ENCODE results near the gene SLC12A4.
"Not testable (repeated sequence)": the region's sequence is repeated elsewhere in the genome, so short reads cannot be mapped to it uniquely, and the experiment has no call there.

The SLC12A4 gene

DNA sequence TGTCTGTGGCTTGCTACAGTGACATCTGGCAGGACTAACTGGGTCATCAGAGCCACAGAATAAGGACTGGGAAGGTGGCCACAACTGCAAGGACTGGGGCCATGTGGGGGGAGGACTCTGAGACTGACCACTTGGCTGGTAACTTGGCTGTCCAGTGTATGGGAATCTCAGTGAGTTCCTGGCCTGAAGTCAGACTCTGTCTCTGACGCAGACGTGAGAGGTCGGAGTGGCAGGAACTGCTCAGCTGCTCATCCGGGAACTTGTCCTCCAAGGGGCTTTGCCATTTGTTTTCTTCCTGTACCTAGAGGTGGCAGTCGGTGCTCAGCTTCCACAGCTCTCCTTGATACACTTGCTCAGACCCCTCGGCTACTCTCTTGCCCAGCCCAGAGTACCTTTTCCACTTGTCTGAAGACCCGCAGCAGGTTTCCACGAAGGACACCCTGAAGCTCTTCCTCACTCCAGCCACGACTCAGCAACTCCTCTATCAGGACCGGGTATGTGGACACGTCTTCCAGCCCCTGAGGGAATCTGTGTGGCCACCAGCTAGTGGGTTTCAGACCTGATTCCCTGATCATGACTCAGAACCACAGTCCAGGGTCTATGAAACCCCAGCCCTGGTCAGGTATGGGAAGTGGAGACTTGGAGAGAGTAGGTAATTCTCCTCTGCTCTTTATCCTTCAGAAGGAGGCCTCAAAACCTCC, 19.2 kb upstream of the SLC12A4 start:
- no peak for DNase-seq (ENCODE audit: low spot score)

- no peak for DNase-seq (ENCODE audit: low spot score)
Observed at GRCh38 chr16:67986949-67987348, 18.5 kb upstream of the SLC12A4 start.

- DNase-seq (ENCODE audit: low spot score) = no peak
Observed at GRCh38 chr16:67982011-67982696, 13.7 kb upstream of the SLC12A4 start.

DNA sequence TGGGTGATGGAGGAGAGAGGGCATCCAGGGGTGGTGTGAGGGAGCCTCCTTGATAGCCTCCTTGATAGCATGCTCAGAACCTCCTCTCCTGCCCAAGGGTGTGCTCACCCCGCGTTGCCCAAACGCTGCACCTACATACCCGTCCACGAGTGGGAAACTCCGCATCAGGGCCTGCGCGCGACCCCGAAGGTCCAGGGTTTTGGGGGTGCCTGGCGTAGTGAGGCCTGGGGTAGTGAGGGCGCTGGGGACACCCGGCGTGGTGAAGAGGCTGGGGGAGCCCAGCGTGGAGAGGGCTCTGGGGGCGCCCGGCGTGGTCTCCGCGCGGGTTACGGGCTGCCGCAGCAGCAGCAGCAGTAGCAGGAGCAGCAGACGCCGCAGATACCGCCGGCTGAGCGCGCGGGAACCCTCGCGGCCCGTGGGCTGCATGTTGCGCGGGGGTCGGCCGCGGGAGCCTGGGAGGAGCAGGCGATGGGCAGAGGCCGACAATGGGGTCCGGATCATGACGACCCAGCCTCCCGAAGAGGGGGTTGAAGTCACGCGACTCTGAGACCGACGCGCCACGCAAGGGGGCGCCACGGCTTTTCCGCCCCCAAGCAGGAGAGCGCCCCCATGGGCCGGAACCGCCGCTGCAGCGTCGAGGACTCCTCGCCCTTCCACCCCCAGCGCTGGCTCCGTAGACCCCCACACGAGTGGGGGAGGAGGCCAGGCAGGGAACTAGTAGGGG, 11.7 kb upstream of the SLC12A4 start, which contains the start of gene DPEP3:
Gene DPEP3 (minus strand): TSS at position 545 of the 724 bp plus-strand sequence. CDS start 119 bp downstream, at position 426.
- DNase-seq (ENCODE audit: low spot score) = no peak

DNA sequence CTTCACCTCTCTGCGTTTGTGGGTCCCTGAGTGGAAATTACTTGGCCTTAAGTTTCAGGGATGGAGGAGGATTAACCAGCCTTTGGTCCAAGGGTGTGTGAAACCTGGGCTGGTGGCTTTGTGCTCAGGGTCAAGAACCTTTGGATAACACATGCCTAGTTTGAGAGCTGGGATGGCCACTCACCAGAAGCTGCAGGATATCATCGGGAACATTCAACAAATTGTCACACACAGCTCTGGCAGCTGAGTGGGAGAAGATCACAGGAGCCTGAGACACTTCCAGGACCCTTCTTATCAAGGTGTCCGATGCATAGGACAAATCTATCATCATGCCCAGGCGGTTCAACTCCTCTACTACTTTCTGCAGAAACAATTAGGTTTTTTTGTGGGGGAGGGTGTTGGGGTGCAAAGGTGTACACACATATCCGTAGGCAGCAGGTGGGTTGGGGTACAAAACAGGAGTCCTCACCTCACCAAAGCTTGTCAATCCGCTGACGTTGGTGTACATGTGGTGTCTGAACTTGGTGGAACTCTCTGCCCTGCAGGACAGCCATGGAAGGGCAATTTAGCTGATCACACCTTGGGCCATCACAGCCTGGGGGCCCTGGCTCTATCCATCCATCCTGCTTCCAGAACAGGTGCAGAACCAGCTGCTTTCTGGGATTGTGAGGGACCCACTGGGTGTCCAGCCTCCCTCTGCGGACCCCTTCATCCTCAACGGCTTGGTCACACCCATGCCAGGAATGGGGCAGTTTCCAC, 9.2 kb upstream of the SLC12A4 start:
- DNase-seq (ENCODE audit: low spot score) = no peak

GRCh38 chr16:67977005-67977404, 8.6 kb upstream of the SLC12A4 start:
- DNase-seq (ENCODE audit: low spot score) = no peak

DNA sequence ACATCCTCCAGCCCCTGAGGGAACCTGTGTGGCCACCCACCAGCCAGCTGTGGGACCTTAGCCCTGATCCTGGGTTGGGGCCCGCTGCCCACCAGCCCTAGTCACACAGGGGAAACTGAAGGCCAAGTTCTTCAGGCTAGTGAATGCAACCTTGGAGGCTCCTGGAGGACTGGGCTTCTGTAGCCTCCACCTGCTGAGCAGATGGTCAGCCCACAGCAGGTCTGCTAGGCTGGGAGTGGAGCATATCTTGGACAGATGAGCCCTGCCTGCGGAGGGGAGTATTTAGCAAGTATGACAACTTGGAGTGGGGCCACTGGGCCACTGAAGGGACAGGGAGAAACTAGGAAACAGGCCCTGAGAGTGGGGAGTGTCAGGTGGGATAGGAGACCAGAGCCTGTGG, 7.8 kb upstream of the SLC12A4 start:
- no peak for DNase-seq (ENCODE audit: low spot score)

GRCh38 chr16:67975321-67976105, 7.1 kb upstream of the SLC12A4 start:
- DNase-seq (ENCODE audit: low spot score) = no peak

DNA sequence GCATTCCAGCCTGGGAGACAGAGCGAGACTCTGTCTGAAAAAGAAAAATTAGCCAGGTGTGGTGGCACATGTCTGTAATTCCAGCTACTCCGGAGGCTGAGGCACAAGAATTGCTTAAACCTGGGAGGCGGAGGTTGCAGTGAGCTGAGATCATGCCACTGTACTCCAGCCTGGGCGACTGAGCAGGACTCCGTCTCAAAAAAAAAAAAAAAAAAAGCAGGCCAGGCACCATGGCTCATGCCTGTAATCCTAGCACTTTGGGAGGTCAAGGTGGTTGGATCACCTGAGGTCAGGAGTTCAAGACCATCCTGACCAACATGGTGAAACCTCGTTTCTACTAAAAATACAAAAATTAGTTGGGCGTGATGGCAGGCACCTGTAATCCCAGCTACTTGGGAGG, 3.8 kb upstream of the SLC12A4 start:
- DNase-seq (ENCODE audit: low spot score) = not testable (repeated sequence)

DNA sequence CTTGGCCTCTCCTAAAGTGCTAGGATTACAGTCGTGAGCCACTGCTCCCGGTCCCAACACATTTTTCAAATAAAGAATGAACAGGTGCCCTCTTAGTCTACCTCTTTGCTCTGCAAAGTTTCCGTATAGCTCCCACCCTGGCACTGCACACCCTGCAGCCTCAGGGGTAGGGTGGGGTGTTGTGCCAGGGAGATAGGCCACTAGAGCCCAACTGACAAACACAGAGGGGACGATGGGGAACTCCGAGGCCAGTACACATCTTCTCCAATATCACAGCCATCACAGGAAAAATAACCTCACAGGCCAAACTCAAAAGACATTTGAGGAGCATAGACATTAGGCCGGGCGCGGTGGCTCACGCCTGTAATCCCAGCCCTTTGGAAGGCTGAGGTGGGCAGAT, 2.7 kb upstream of the SLC12A4 start:
- DNase-seq (ENCODE audit: low spot score) = no peak

GRCh38 chr16:67969254-67970039, 1.0 kb upstream of the SLC12A4 start:
- no peak for DNase-seq (ENCODE audit: low spot score)

DNA sequence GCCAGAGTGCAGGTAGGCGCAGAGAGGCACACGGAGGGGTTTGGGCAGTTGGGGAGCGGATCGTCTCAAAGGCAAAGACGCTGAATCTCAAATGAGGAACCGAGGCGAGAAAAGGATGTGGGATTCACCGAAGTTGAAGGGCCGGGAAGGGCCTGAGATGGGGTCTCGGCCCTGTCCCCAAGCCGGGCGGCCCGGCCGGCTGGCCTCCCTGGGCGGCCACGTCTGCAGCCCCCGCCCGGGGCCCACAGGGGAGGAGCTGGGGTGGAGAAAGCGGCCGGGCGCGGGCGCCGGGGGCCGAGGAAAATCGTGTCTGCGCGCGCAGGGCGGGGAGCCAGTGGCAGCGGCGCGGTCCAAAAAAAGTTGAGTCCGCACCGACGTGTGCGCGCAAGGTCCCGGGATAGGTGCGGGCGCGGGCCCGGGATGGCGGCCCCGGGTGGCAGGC, 458 bp downstream of the SLC12A4 start:
- no peak for DNase-seq (ENCODE audit: low spot score)

GRCh38 chr16:67967183-67967957, 1.1 kb downstream of the SLC12A4 start:
- DNase-seq (ENCODE audit: low spot score) = no peak

- no peak for DNase-seq (ENCODE audit: low spot score)
Observed at GRCh38 chr16:67966549-67967182, 1.8 kb downstream of the SLC12A4 start.

DNA sequence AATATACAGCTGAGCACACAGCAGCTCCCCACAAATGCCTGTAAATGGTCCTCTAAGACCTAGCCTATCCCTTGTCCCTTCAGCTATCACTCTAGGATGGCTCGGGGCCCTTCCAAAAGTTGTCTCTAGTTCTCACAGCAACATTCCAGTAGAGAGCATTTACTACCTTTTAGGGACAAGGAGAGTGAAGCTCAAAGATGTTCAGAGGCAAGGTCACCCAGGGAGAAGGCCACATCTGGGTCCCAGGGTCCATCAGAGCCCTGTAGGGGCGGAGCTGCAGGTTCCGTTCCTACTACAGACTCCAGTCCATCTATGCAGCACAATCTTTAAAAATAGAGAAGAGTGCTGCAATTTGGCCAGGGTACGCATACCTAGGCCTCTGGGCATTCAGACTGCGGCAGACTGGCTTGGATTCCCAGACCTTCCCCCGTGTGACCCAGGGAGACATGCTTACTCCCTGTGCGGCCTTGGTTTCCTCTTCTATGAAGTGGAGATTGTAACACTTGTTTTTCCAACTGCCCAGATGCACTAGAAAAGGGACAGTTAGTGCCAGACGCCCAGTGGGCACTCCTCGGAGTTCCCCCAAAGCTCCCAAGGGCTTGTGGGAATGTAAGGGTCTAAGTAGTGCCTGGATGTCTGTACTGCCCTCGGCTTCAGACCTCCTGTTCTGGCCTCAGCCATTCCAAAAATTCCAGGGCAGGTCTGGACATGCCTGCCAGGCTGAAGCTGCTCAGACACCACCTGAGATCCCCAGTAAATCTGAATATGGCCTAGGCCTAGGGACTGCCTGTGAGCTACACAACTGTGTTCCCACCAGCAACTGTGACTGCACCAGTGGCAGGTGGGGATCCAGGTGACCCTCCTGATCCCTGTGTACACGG, 2.5 kb downstream of the SLC12A4 start:
- DNase-seq (ENCODE audit: low spot score) = no peak

DNA sequence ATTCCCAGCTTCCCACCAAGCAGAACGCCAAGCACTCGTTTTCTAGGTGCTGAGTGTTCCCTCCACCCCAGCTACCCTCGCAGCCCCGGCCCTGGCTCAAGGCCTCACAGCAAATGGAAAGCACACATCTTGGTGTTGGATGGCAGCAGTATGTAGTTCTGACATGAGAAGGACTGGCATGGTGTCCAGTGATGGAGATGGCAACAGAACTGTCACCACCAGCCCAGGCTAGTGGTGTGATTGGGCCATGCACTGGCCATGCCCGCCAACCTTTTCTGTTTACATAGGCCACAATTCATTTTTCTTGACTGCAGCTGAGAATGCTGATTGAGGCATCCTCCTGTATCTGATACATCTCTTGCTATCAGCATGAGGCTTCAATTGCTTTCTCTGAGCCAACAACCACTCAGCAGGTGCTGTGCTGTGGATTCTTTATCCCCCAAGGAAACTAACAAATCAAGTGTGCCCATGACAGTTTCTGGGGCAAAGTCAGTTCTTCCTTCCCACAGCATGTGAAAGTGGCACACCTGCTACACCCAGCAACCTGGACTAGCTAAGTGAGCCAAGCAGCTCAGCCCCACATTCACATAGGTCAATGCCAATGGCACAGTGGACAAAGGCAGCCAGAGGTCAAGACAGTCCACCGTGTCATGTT, 3.8 kb downstream of the SLC12A4 start:
- no peak for DNase-seq (ENCODE audit: low spot score)

DNA sequence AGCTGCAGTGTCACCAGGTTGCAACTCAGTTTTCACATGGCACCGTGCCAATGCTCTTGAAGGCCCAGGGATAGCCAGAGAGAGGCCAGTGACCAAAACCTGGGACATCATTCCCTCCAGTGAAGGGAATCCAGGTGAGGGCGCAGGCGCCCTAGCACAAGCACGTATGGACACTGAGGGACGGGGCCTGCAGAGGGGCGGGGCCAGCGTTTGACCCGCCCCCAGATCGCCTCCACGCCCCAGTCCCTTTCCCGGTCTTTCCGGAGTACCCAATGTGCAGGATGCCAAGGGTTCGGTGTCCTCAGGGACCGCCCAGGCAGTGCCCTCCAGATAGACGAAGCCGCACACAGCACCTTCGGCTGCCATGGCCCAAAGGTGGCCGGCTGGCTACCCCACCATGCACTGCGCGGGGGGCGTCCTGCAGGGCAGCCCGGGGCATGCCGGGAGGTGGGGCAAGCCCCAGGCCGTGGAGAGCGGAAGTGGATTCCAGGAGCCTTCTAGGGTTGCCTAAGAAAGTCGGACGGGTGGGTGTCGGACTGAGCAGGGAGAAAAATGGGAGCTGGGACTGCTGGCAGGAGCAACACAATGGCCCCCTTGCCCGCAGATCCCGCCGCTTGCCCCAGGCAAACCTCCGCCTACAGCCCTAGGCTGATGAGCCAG, 4.6 kb downstream of the SLC12A4 start:
- DNase-seq (ENCODE audit: low spot score) = no peak
